Panc1 (cell line): ENCODE data around the gene BCAS3.

Source experiments
- CTCF ChIP-seq: fragments of 450-650 bp; IDR thresholded peaks from 2 replicates; pipeline ENCODE4 v1.5.1; 2017; ENCODE audit warnings: mild to moderate bottlenecking
- POLR2AphosphoS5 ChIP-seq: IDR thresholded peaks from 2 replicates; pipeline ENCODE4 v1.6.1; 2012; ENCODE audit warnings: mild to moderate bottlenecking, low read depth, low read length, moderate library complexity
- REST ChIP-seq, 2 experiments: IDR thresholded peaks; 2 replicates each; pipeline ENCODE4 v1.6.1; 2011 to 2012; ENCODE audit warnings: low read depth in 2 of 2, control low read depth in 1 of 2, low read length in 1 of 2, mild to moderate bottlenecking in 1 of 2, moderate library complexity in 1 of 2; ENCODE audit not compliant: insufficient read depth in 1 of 2
- SIN3A ChIP-seq: IDR thresholded peaks from 2 replicates; pipeline ENCODE4 v1.6.1; 2012; ENCODE audit warnings: low read depth, mild to moderate bottlenecking, low read length, moderate library complexity, borderline replicate concordance; ENCODE audit not compliant: insufficient read depth
- TCF7L2 ChIP-seq: IDR thresholded peaks from 2 replicates; pipeline ENCODE4 v1.6.1; 2011; ENCODE audit warnings: mild to moderate bottlenecking, low read depth, low read length, inconsistent platforms

- TF ChIP-seq CTCF (no peak), POLR2AphosphoS5 (no peak), REST (IDR thresholded peaks at IDR 0.05; ENCODE audit: insufficient read depth in 1 of 2, low read depth in 2 of 2, low read length in 1 of 2) (no peak), SIN3A (no peak), TCF7L2 (no peak)
Measured at GRCh38 chr17:60754057-60754604, 76.5 kb downstream of the BCAS3 start.
